T-helper 1 cell treated with Interleukin-12 subunit alpha and Interleukin-12 subunit beta and Interleukin-4 antibody, amounts not matched to agents 30 ng/mL and 1 ng/mL, for 36 hours (primary cell): ENCODE results near the gene SMIM45. TPM values are rescaled to one million over a fixed set of nuclear protein-coding genes. Genes with fewer than 3 reads are reported as not detected.

Experiments
- intact Hi-C: fragments of 100-400 bp; cut with micrococcal nuclease; formaldehyde crosslinking; loops from one replicate; pipeline ENCODE4 v1.15.1; 2024
- total RNA-seq: library from RNA; stranded (reverse); gene quantifications from 2 replicates; pipeline ENCODE4 v1.2.3, GENCODE V29; 2022

Gene SMIM45

DNA sequence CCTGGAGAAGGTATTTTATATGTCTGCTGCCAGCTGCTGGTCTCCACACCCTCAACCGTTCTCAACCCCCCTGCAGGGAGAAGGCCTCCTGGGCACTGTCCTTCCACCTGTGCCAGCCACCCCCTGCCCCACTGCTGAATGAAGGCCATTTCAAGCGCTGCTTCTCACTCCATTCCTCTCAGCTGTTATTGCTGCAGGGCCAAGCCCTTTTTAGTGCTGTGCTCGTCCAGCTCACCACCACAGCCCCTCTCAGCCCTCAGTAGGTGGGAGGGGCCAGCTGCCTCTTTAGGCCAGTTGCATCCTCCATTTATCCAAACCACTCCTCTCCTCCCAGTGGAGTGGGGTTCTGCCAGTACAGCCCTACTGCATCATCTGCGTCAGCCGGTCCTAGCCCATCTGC is 44.9 kb downstream of the SMIM45 start:
- intact Hi-C loops: loop anchor here (5.0 kb wide), 2 partner anchors 710 to 1190 kb away; partner anchors contain the start of genes RANGAP1 and TTLL12

DNA sequence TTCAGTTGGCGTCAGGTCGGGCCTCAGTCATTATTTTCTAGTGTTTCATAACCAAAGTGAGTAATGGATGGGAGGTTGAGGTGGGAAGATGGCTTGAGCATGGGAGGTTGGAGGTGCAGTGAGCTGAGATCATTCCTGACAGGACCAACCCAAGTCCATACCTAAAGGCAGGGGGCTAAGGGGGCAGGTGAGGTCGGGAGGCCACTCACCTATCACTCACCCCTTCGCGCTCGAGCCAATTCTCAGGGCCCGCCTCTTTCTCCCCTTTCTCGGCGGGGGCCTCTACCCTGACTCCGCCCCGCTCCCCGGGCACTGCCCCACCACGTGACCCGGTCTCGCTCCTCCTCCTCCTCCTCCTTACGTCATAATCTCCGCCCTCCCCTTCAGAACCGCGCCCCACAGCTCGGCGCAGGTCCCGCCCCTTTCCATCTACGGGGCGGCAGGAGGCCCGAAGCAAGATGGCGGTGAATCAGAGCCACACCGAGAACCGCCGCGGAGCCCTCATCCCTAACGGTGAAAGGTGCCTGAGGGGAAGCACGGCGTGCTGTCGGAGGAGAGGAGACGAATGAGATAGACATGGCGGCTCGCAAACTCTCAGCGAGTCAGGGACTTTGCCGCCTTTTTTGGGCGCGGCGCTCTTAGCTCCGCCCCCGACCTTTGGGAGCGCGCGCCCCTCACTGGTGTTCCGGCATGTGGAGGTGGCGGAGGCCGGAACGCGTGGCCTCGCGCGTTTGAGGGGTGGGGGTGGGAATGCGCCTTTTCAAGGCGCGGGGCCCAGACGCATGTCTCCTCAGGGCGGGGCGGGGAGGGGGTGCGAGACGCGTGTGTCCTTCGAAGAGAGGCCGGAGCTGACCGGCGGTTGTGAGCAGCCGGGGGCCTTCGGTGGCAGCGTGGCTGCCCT is 46.7 kb downstream of the SMIM45 start, which contains the start of gene WBP2NL:
Gene WBP2NL, plus strand, starts transcription at position 428 of the 901 bp plus-strand sequence. Its CDS starts 31 bp downstream, at position 459.
- intact Hi-C loops: loop anchor here (1.0 to 5.0 kb wide), 8 partner anchors 33 to 1189 kb away; partner anchors contain the start of genes CENPM, NAGA, NDUFA6 and RANGAP1

DNA sequence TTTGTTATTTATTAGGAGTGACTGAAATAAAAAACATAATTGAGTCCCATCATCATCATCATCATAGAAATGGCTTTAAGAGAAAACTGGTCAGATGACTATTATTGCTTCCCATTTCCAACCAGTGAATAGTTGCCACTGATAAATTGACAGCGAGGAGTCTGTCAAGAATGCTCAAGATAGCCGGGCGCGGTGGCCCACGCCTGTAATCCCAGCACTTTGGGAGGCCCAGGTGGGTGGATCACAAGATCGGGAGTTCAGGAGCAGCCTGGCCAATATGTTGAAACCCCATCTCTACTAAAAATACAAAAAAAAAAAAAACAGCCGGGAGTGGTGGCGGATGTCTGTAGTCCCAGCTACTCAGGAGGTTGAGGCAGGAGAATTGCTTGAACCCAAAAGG is 48.5 kb downstream of the SMIM45 start:
- intact Hi-C loops: no loop called here

DNA sequence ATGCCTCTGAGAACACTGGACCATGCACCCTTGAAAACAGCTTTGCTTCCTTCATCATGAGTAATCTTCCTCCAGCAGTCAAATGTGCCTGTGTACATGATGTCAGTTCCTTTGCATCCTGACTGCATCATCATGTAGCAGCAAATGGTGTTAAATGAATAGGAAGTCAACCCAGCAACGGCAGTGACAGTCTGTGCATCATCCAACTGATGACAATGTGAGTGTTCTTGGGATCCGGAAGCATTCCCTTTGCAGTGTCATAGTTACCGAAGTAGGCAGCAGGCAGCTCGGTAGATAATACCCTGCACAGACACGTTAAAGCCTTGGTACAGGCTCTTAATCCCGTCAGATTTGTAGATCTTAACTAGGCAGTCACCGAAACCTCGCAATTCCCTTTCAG is 49.2 kb downstream of the SMIM45 start:
- intact Hi-C loops: no loop called here

DNA sequence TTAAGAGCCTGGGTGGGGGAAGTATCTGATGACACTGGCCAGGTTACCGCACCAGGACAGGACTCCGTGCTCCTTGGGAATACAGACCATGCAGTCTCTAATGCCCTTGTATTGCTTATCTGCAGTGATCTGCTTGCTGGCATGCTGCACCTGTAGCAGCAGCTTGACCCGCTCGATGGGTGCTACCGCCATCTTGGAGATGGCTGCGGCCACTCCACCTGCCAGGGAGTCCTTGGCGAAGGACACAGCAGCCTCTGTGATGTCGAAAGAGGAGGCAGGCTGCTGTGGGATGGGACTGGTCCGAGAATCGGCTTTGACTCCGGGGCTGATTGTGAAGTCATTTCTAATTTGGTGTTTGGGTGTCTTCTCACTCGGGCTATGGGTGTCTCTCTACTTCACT is 49.8 kb downstream of the SMIM45 start:
- intact Hi-C loops: no loop called here

DNA sequence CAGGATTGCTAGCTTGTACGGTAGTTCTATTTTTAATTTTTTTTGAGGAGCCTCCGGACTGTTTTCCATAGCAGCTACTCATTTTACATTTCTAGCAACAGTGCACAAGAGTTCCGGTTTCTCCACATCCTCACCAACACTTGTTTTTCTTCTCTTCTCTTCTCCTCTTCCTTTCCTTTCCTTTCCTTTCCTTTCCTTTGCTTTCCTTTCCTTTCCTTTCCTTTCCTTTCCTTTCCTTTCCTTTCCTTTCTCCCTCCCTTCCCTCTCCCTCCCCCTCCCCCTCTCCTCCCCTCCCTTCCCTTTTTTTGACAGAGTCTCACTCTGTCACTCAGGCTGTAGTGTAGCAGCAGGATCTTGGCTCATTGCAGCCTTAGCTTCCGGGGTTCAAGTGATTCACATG is 56.0 kb downstream of the SMIM45 start:
- intact Hi-C loops: no loop called here

Other genes starting within 250 kb of the SMIM45 start
- gene CCDC134, start 151.5 kb upstream of the SMIM45 start, total RNA-seq: 16.4 and 16.5 TPM in 2 replicates
- gene SREBF2, start 119.0 kb upstream of the SMIM45 start, total RNA-seq: 156 and 160 TPM in 2 replicates
- 0.90 and 1.2 TPM in 2 replicates for gene SHISA8, start 37.1 kb upstream of the SMIM45 start, total RNA-seq
- 1.1 and 1.7 TPM in 2 replicates for gene TNFRSF13C, start 25.3 kb upstream of the SMIM45 start, total RNA-seq
- 50.5 and 53.5 TPM in 2 replicates for gene CENPM, start 5.0 kb upstream of the SMIM45 start, total RNA-seq
- 7.2 and 8.2 TPM in 2 replicates for gene SEPTIN3, start 17.3 kb downstream of the SMIM45 start, total RNA-seq
- 2.9 and 3.5 TPM in 2 replicates for gene WBP2NL, start 46.6 kb downstream of the SMIM45 start, total RNA-seq
- gene NAGA, start 118.7 kb downstream of the SMIM45 start, total RNA-seq: 44.1 and 44.2 TPM in 2 replicates
- 4.0 and 4.7 TPM in 2 replicates for gene PHETA2, start 122.1 kb downstream of the SMIM45 start, total RNA-seq
- gene SMDT1, start 127.5 kb downstream of the SMIM45 start, total RNA-seq: 82.5 and 85.9 TPM in 2 replicates
- 71.0 and 73.7 TPM in 2 replicates for gene NDUFA6, start 138.6 kb downstream of the SMIM45 start, total RNA-seq
- 6.5 and 7.0 TPM in 2 replicates for gene CYP2D6, start 178.7 kb downstream of the SMIM45 start, total RNA-seq